MM.1S (cell line): ENCODE results near the gene YIPF6.

Experiments
- CTCF ChIP-seq: fragments of 300-600 bp; sonication (generic); IDR thresholded peaks from 2 replicates; pipeline ENCODE4 v1.5.1; 2016; ENCODE audit warnings: antibody characterized with exemption, low read length, mixed read lengths
- EZH2 ChIP-seq: fragments of 300-600 bp; sonication (generic); optimal IDR thresholded peaks from 2 replicates; pipeline ENCODE3; 2017; ENCODE audit warnings: low read depth, mild to moderate bottlenecking, antibody characterized with exemption, low read length, mixed read lengths
- EZH2phosphoT487 ChIP-seq: fragments of 300-600 bp; sonication (generic); IDR thresholded peaks from 2 replicates; pipeline ENCODE4 v1.6.1; 2018; ENCODE audit warnings: antibody characterized with exemption, low read length

- TF ChIP-seq CTCF: no peak
- TF ChIP-seq EZH2phosphoT487: no peak
- TF ChIP-seq EZH2: no peak
These were observed 34.1 kb downstream of the YIPF6 start for GRCh38 chrX:68532831-68533533.
